B cell (primary cell): ENCODE results near the gene DUOXA2. TPM values are rescaled to one million over a fixed set of nuclear protein-coding genes. Genes with fewer than 3 reads are reported as not detected.

Experiments
- ATAC-seq: fragments of 200-7000 bp; cut with Tn5 transposase; one replicate; pipeline ENCODE4 v1.10.0; 2021; ENCODE audit warnings: low read depth, mild to moderate bottlenecking, moderate number of reproducible peaks, moderate library complexity
- CTCF ChIA-PET: fragments of 350-600 bp; sonication (Branson Sonifier 250); formaldehyde crosslinking; loops from one replicate; lab custom pipeline; 2021; ENCODE audit warnings: antibody characterized with exemption, inconsistent platforms; lab: Charles Lee
- POLR2A ChIA-PET: fragments of 350-600 bp; sonication (Branson Sonifier 250); formaldehyde crosslinking; loops from one replicate; lab custom pipeline; 2021; ENCODE audit warnings: antibody characterized with exemption; lab: Charles Lee
- DNase-seq: peaks from one replicate; pipeline ENCODE4 v3.0.0; 2013
- H2AFZ ChIP-seq: 2 replicates; pipeline ENCODE4 v1.6.1; 2012; ENCODE audit warnings: mild to moderate bottlenecking, low read depth, low read length; ENCODE audit not compliant: insufficient read depth, poor library complexity, severe bottlenecking
- H3K27ac ChIP-seq, 2 donors: 1 replicate in 1 of 2; 2 replicates in 1 of 2; pipeline ENCODE4 v1.5.1; 2012 to 2013; ENCODE audit warnings: low read length in 2 of 2, mild to moderate bottlenecking in 2 of 2, moderate library complexity in 1 of 2
- H3K27me3 ChIP-seq, 4 experiments: fragments of 200-600 bp in 1 of 4; sonication (generic) in 1 of 4; replicated peaks in 1 of 4; 1 replicate in 2 of 4; 2 replicates in 2 of 4; pipeline versions ENCODE4 v1.6.1 to v1.7.0; 2013 to 2016; ENCODE audit warnings: low read length in 3 of 4, mild to moderate bottlenecking in 2 of 4, mixed read lengths in 1 of 4, moderate library complexity in 1 of 4; ENCODE audit not compliant: insufficient read depth in 4 of 4, control insufficient read depth in 3 of 4; ENCODE audit errors: control extremely low read depth in 1 of 4
- H3K36me3 ChIP-seq, 2 experiments: replicated peaks in 1 of 2; 1 replicate in 1 of 2; 2 replicates in 1 of 2; pipeline versions ENCODE4 v1.6.1 to v1.7.1; 2013; ENCODE audit warnings: low read length in 1 of 2; ENCODE audit not compliant: insufficient read depth in 2 of 2, control insufficient read depth in 1 of 2; ENCODE audit errors: control extremely low read depth in 1 of 2, extremely low read depth in 1 of 2
- H3K4me1 ChIP-seq, 2 donors: fragments of 200-600 bp in 1 of 2; sonication (generic) in 1 of 2; 1 replicate in 1 of 2; 2 replicates in 1 of 2; pipeline versions ENCODE4 v1.5.1 to v1.6.1; 2013 to 2017; ENCODE audit warnings: low read length in 2 of 2; ENCODE audit not compliant: control insufficient read depth in 2 of 2, insufficient read depth in 2 of 2
- H3K4me2 ChIP-seq: replicated peaks from 2 replicates; pipeline ENCODE3; 2012; ENCODE audit warnings: mild to moderate bottlenecking, low read depth, low read length; ENCODE audit not compliant: poor library complexity, severe bottlenecking
- H3K4me3 ChIP-seq, 5 experiments: fragments of 200-600 bp in 1 of 5; sonication (generic) in 1 of 5; 1 replicate in 3 of 5; 2 replicates in 2 of 5; pipeline versions ENCODE4 v1.5.1 to v1.7.0; 2011 to 2016; ENCODE audit warnings: low read length in 4 of 5, mild to moderate bottlenecking in 4 of 5, low read depth in 2 of 5, control low read depth in 1 of 5, moderate library complexity in 1 of 5; ENCODE audit not compliant: insufficient read depth in 1 of 5; ENCODE audit errors: control extremely low read depth in 1 of 5, extremely low read depth in 1 of 5
- H3K79me2 ChIP-seq: fragments of 200-600 bp; sonication (generic); one replicate; pipeline ENCODE4 v1.6.0; 2016; ENCODE audit warnings: low read length; ENCODE audit not compliant: control insufficient read depth, insufficient read depth
- H3K9ac ChIP-seq: fragments of 200-600 bp; sonication (generic); 2 replicates; pipeline ENCODE4 v1.6.1; 2017; ENCODE audit warnings: mild to moderate bottlenecking, low read length, moderate library complexity
- H3K9me3 ChIP-seq, 3 donors: one replicate each; pipeline versions ENCODE4 v1.6.1 to v1.7.1; 2013; ENCODE audit warnings: low read length in 2 of 3; ENCODE audit not compliant: control insufficient read depth in 2 of 3, insufficient read depth in 1 of 3; ENCODE audit errors: control extremely low read depth in 1 of 3
- H4K20me1 ChIP-seq: 2 replicates; pipeline ENCODE4 v1.6.0; 2012; ENCODE audit warnings: mild to moderate bottlenecking, low read length; ENCODE audit not compliant: insufficient read depth, control insufficient read depth, poor library complexity, severe bottlenecking
- H3K27ac Mint-ChIP-seq: one replicate; pipeline ENCODE4 v1.8.0; 2021; ENCODE audit warnings: mixed read lengths
- H3K27me3 Mint-ChIP-seq: one replicate; pipeline ENCODE4 v1.8.0; 2021; ENCODE audit warnings: mixed read lengths
- H3K4me1 Mint-ChIP-seq: one replicate; pipeline ENCODE4 v1.8.0; 2021; ENCODE audit warnings: mixed read lengths
- H3K4me3 Mint-ChIP-seq: one replicate; pipeline ENCODE4 v1.8.0; 2021; ENCODE audit warnings: mixed read lengths
- H3K9me3 Mint-ChIP-seq: one replicate; pipeline ENCODE4 v1.8.0; 2022; ENCODE audit warnings: mixed read lengths; ENCODE audit not compliant: insufficient read depth
- EZH2 ChIP-seq: IDR thresholded peaks from 2 replicates; pipeline ENCODE4 v1.6.1; 2012; ENCODE audit warnings: borderline replicate concordance, low read depth, mild to moderate bottlenecking, moderate library complexity, low read length; ENCODE audit not compliant: insufficient read depth, poor library complexity, severe bottlenecking
- WGBS: methylation state at CpG from one replicate; pipeline ENCODE4 v1.1.5; 2013; ENCODE audit warnings: missing lambda C conversion rate; ENCODE audit not compliant: insufficient coverage; 5-methylcytosine and 5-hydroxymethylcytosine counted together
- intact Hi-C: fragments of 100-400 bp; cut with micrococcal nuclease; formaldehyde crosslinking; loops from one replicate; pipeline ENCODE4 v1.10.0; 2022
- polyA plus RNA-seq: library from polyadenylated mRNA; depleted of rRNA; stranded (reverse); fragments of >200 nt; gene quantifications from 2 replicates; pipeline ENCODE4 v1.2.3, GENCODE V29; 2012
- total RNA-seq, 2 donors: library from RNA; stranded (reverse); fragments of 120-200 nt in 1 of 2; gene quantifications; 1 replicate in 1 of 2; 2 replicates in 1 of 2; pipeline versions ENCODE4 v1.2.3 to v1.2.4, GENCODE V29; 2013 to 2022
- TF ChIP-seq, protein P1 (sequence below): fragments of 200-600 bp; IDR thresholded peaks from one replicate; pipeline ENCODE4 v1.8.0; 2022; ENCODE audit warnings: antibody characterized with exemption, mild to moderate bottlenecking

The DUOXA2 gene
- total and polyA plus RNA-seq, 2 donors (not counting 1 experiment from before 2014, with no cell fraction given): not detected

DNA sequence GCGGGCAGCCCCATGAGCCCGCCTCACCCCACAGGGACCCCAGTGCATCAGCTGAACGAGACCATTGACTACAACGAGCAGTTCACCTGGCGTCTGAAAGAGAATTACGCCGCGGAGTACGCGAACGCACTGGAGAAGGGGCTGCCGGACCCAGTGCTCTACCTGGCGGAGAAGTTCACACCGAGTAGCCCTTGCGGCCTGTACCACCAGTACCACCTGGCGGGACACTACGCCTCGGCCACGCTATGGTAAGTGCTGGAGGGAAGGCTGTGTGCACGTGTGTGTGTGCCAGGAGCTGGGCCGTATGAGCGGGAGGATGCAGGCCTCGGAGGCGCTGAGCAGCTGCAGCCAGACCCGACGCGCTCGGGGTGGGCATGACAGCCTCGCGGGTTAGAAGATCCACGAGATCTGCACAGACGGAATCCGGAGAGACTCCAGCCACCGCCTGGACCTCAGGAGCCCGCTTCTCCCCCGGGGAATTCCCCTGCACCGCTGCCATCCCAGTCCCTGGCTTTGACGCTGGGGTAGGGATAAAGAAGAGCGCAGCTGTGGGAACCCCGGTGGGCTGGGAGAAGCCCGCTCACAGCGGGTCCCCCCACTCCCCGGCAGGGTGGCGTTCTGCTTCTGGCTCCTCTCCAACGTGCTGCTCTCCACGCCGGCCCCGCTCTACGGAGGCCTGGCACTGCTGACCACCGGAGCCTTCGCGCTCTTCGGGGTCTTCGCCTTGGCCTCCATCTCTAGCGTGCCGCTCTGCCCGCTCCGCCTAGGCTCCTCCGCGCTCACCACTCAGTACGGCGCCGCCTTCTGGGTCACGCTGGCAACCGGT is 2.6 kb downstream of the DUOXA2 start:
- peak overlapping the region; percentile 80 for H3K4me3 Mint-ChIP-seq
- Histone ChIP-seq H2AFZ (peak overlapping the region; percentile 27), H3K4me1 (peaks cover 52 to 60% of the 10 kb centered on the region in 2 donors), H3K27ac (no peak overlapping the region), H3K4me2 (peak overlapping the region; percentile 76), H4K20me1 (no peaks in the 10 kb centered on the region), H3K79me2 (no peaks in the 10 kb centered on the region), H3K4me3 (peak overlapping the region in 3 of 5 experiments; percentile 1 to 37 (median 24)), H3K27me3 (peaks cover 0 to 80% (median 56%) of the 10 kb centered on the region in 4 experiments), H3K36me3 (no peaks in the 10 kb centered on the region), H3K9ac (peak overlapping the region; percentile 45), H3K9me3 (peaks cover 0 to 42% (median 0%) of the 10 kb centered on the region in 3 donors)
- WGBS: 8% methylated on average over 65 of the region's 65 CpGs
- peaks cover 76% of the 10 kb centered on the region for H3K27me3 Mint-ChIP-seq
- peaks cover 51% of the 10 kb centered on the region for H3K4me1 Mint-ChIP-seq
- no peaks in the 10 kb centered on the region for H3K9me3 Mint-ChIP-seq
- H3K27ac Mint-ChIP-seq: no peak overlapping the region
- ATAC-seq (no peak), DNase-seq (peak; percentile 56)
- ChIA-PET CTCF (interaction anchor here (0.9 to 5.5 kb wide), 7 partner anchors 9 to 263 kb away, joined by 3 to 56 read pairs (median 3); no protein-coding TSS in a partner anchor), POLR2A (no interaction called here)
- TF ChIP-seq, protein P1, sequence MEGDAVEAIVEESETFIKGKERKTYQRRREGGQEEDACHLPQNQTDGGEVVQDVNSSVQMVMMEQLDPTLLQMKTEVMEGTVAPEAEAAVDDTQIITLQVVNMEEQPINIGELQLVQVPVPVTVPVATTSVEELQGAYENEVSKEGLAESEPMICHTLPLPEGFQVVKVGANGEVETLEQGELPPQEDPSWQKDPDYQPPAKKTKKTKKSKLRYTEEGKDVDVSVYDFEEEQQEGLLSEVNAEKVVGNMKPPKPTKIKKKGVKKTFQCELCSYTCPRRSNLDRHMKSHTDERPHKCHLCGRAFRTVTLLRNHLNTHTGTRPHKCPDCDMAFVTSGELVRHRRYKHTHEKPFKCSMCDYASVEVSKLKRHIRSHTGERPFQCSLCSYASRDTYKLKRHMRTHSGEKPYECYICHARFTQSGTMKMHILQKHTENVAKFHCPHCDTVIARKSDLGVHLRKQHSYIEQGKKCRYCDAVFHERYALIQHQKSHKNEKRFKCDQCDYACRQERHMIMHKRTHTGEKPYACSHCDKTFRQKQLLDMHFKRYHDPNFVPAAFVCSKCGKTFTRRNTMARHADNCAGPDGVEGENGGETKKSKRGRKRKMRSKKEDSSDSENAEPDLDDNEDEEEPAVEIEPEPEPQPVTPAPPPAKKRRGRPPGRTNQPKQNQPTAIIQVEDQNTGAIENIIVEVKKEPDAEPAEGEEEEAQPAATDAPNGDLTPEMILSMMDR: no peak
- no peak for TF ChIP-seq EZH2
- intact Hi-C loops: loop anchor here (1.0 to 10.0 kb wide), 3 partner anchors 78 to 264 kb away; no protein-coding TSS in a partner anchor
